ENCODE data around the gene RNPEPL1.

The RNPEPL1 gene

GRCh38 chr2:240573071-240573515 lies 4.8 kb downstream of the RNPEPL1 start:
- no peak for DNase-seq (ENCODE audit: low read depth)
- no peak overlapping the region for H3K4me3 ChIP-seq (ENCODE audit: low read depth, low read length)

GRCh38 chr2:240573516-240574385 lies 5.5 kb downstream of the RNPEPL1 start:
- TF ChIP-seq POLR2A (IDR thresholded peaks at IDR 0.05; ENCODE audit: extremely low read depth, insufficient read length) (no peak), MAX (IDR thresholded peaks at IDR 0.05; ENCODE audit: low read depth, low read length) (no peak), MYC (IDR thresholded peaks at IDR 0.05; ENCODE audit: low read depth, low read length) (no peak), CTCF (IDR thresholded peaks at IDR 0.05; ENCODE audit: low read depth, low read length) (no peak)

More at GRCh38 chr2:240573071-240573515, 4.8 kb downstream of the RNPEPL1 start:
- TF ChIP-seq CTCF (IDR thresholded peaks at IDR 0.05; ENCODE audit: low read depth, low read length) (no peak), MAX (IDR thresholded peaks at IDR 0.05; ENCODE audit: low read depth, low read length) (no peak), POLR2A (IDR thresholded peaks at IDR 0.05; ENCODE audit: extremely low read depth, insufficient read length) (no peak), MYC (IDR thresholded peaks at IDR 0.05; ENCODE audit: low read depth, low read length) (no peak)

GRCh38 chr2:240574386-240575100 lies 6.3 kb downstream of the RNPEPL1 start:
- H3K4me3 ChIP-seq (ENCODE audit: low read depth, low read length) = no peak overlapping the region
- TF ChIP-seq MYC (IDR thresholded peaks at IDR 0.05; ENCODE audit: low read depth, low read length) (no peak), MAX (IDR thresholded peaks at IDR 0.05; ENCODE audit: low read depth, low read length) (no peak), POLR2A (IDR thresholded peaks at IDR 0.05; ENCODE audit: extremely low read depth, insufficient read length) (no peak), CTCF (IDR thresholded peaks at IDR 0.05; ENCODE audit: low read depth, low read length) (no peak)
- no peak for DNase-seq (ENCODE audit: low read depth)

More at GRCh38 chr2:240573516-240574385, 5.5 kb downstream of the RNPEPL1 start:
- no peak overlapping the region for H3K4me3 ChIP-seq (ENCODE audit: low read depth, low read length)
- no peak for DNase-seq (ENCODE audit: low read depth)

- no peak overlapping the region for H3K4me3 ChIP-seq (ENCODE audit: low read depth, low read length)
- TF ChIP-seq MYC (IDR thresholded peaks at IDR 0.05; ENCODE audit: low read depth, low read length) (no peak), MAX (IDR thresholded peaks at IDR 0.05; ENCODE audit: low read depth, low read length) (no peak), CTCF (IDR thresholded peaks at IDR 0.05; ENCODE audit: low read depth, low read length) (no peak), POLR2A (IDR thresholded peaks at IDR 0.05; ENCODE audit: extremely low read depth, insufficient read length) (no peak)
- no peak for DNase-seq (ENCODE audit: low read depth)
Observed at GRCh38 chr2:240575101-240575965, 7.0 kb downstream of the RNPEPL1 start.

- DNase-seq (ENCODE audit: low read depth) = no peak
- H3K4me3 ChIP-seq (ENCODE audit: low read depth, low read length) = no peak overlapping the region
Observed at GRCh38 chr2:240576036-240576435, 7.8 kb downstream of the RNPEPL1 start.

More at GRCh38 chr2:240576036-240576435, 7.8 kb downstream of the RNPEPL1 start:
- no peak for TF ChIP-seq CTCF (IDR thresholded peaks at IDR 0.05; ENCODE audit: low read depth, low read length)
- no peak for TF ChIP-seq MYC (IDR thresholded peaks at IDR 0.05; ENCODE audit: low read depth, low read length)
- TF ChIP-seq MAX (IDR thresholded peaks at IDR 0.05; ENCODE audit: low read depth, low read length) = no peak

All from NB4 (cell line).